HepG2 (cell line): Measurements from ENCODE around the gene KLHL36. TPM values are rescaled to one million over a fixed set of nuclear protein-coding genes. Genes with fewer than 3 reads are reported as not detected.

Experiments used
- ATAC-seq: fragments of 200-7000 bp; cut with Tn5 transposase; 3 replicates; pipeline ENCODE4 v1.9.1; 2020; ENCODE audit warnings: mild to moderate bottlenecking, moderate library complexity
- Bru-seq: library from RNA; stranded (reverse); fragments of 400-500 nt; gene quantifications from one replicate; lab custom pipeline; 2021; lab: Mats Ljungman, UMichigan
- BruChase-seq, 2 experiments: library from RNA; stranded (reverse); fragments of 400-500 nt; gene quantifications; one replicate each; lab custom pipeline; 2021; lab: Mats Ljungman, UMichigan
- BruUV-seq: library from RNA; stranded (reverse); fragments of 400-500 nt; replicated peaks from 2 replicates; lab custom pipeline; 2021; lab: Mats Ljungman, UMichigan
- CTCF ChIA-PET: fragments of 300-600 bp; formaldehyde crosslinking; extraction: SDS; loops from one replicate; lab custom pipeline; 2021; ENCODE audit warnings: low total read pairs, inconsistent platforms, low intra/inter-chr PET ratio; lab: Yijun Ruan, JAX
- POLR2A ChIA-PET: fragments of 350-600 bp; sonication (Branson Sonifier 250); formaldehyde crosslinking; loops from one replicate; lab custom pipeline; 2020; ENCODE audit warnings: antibody characterized with exemption, inconsistent platforms; lab: Yijun Ruan, JAX
- DNase-seq: peaks from one replicate; pipeline ENCODE4 v3.0.0-alpha.2; 2015; ENCODE audit warnings: low spot score
- FAIRE-seq: peaks from 3 replicates; lab custom pipeline; 2011; peaks lifted over from hg19 to GRCh38; lab: Jason Lieb, UNC
- H2AFZ ChIP-seq: one replicate; pipeline ENCODE4 v1.6.1; 2011; ENCODE audit warnings: low read length, inconsistent platforms
- H3K27ac ChIP-seq: fragments of 300-600 bp; 3 replicates; pipeline ENCODE4 v1.8.0; 2011; ENCODE audit warnings: mixed run types, mild to moderate bottlenecking, mixed read lengths, low read length, inconsistent platforms; ENCODE audit not compliant: insufficient read depth; ENCODE audit errors: extremely low read length
- H3K27me3 ChIP-seq, 2 experiments: fragments of 200-600 bp in 1 of 2; 2 replicates in 1 of 2; 3 replicates in 1 of 2; pipeline versions ENCODE4 v1.6.0 to v1.8.0; 2011; ENCODE audit warnings: low read length in 2 of 2, mild to moderate bottlenecking in 2 of 2, moderate library complexity in 2 of 2, inconsistent platforms in 1 of 2; ENCODE audit not compliant: insufficient read depth in 2 of 2, control insufficient read depth in 1 of 2
- H3K36me3 ChIP-seq, 2 experiments: fragments of 200-600 bp in 1 of 2; replicated peaks in 1 of 2; 2 replicates in 1 of 2; 3 replicates in 1 of 2; pipeline versions ENCODE4 v1.5.1 to v1.8.0; 2011; ENCODE audit warnings: low read length in 2 of 2, inconsistent platforms in 1 of 2; ENCODE audit not compliant: insufficient read depth in 2 of 2, control insufficient read depth in 1 of 2
- H3K4me1 ChIP-seq: 2 replicates; pipeline ENCODE4 v1.5.1; 2012; ENCODE audit warnings: low read length, inconsistent platforms; ENCODE audit not compliant: insufficient read depth
- H3K4me2 ChIP-seq: 2 replicates; pipeline ENCODE4 v1.6.0; 2011; ENCODE audit warnings: low read depth, low read length, inconsistent platforms
- H3K4me3 ChIP-seq, 3 experiments: fragments of 200-600 bp in 1 of 3; sonication (generic), shearing (Covaris generic) in 1 of 3; replicated peaks in 1 of 3; 2 replicates each; pipeline ENCODE4 v1.5.1; 2011 to 2016; ENCODE audit warnings: low read length in 3 of 3, inconsistent platforms in 2 of 3, low read depth in 2 of 3, mild to moderate bottlenecking in 2 of 3, control low read depth in 1 of 3, mixed read lengths in 1 of 3; ENCODE audit not compliant: insufficient read depth in 1 of 3
- H3K79me2 ChIP-seq: one replicate; pipeline ENCODE4 v1.6.1; 2011; ENCODE audit warnings: low read length, inconsistent platforms; ENCODE audit not compliant: insufficient read depth
- H3K9ac ChIP-seq: 2 replicates; pipeline ENCODE4 v1.6.0; 2011; ENCODE audit warnings: mild to moderate bottlenecking, low read depth, low read length, inconsistent platforms; ENCODE audit not compliant: insufficient read depth
- H3K9me3 ChIP-seq: 2 replicates; pipeline ENCODE4 v1.5.1; 2012; ENCODE audit warnings: mild to moderate bottlenecking, low read length
- H4K20me1 ChIP-seq: 2 replicates; pipeline ENCODE4 v1.6.0; 2011; ENCODE audit warnings: inconsistent platforms, mild to moderate bottlenecking, low read length, moderate library complexity; ENCODE audit not compliant: insufficient read depth
- E2F1 ChIP-seq: sonication (generic); formaldehyde crosslinking; IDR thresholded peaks from 2 replicates; pipeline ENCODE4 v1.5.0; 2020; ENCODE audit warnings: missing genetic modification reagents
- ERF ChIP-seq: IDR thresholded peaks from 2 replicates; pipeline ENCODE4 v1.6.1; 2018; ENCODE audit warnings: missing biosample characterization, missing genetic modification reagents
- FIP1L1 ChIP-seq: fragments of 200-400 bp; formaldehyde crosslinking; IDR thresholded peaks from 2 replicates; pipeline ENCODE4 v1.6.1; 2018; ENCODE audit warnings: low read depth, mild to moderate bottlenecking, low read length, moderate library complexity, borderline replicate concordance; ENCODE audit not compliant: insufficient read depth
- FOXK2 ChIP-seq: fragments of 450-650 bp; IDR thresholded peaks from 2 replicates; pipeline ENCODE4 v1.6.1; 2016
- GZF1 ChIP-seq: sonication (generic); formaldehyde crosslinking; IDR thresholded peaks from 2 replicates; pipeline ENCODE4 v1.5.1; 2020; ENCODE audit warnings: mild to moderate bottlenecking, missing genetic modification reagents
- HOXA3 ChIP-seq: sonication (generic); formaldehyde crosslinking; IDR thresholded peaks from 2 replicates; pipeline ENCODE4 v1.5.0; 2020; ENCODE audit warnings: missing genetic modification reagents
- HOXA9 ChIP-seq: sonication (generic); formaldehyde crosslinking; IDR thresholded peaks from 2 replicates; pipeline ENCODE4 v1.8.1; 2022; ENCODE audit warnings: missing genetic modification reagents, mild to moderate bottlenecking, moderate library complexity, borderline replicate concordance
- KLF6 ChIP-seq: IDR thresholded peaks from 2 replicates; pipeline ENCODE4 v1.8.0; 2016; ENCODE audit warnings: missing biosample characterization, missing genetic modification reagents
- MAFG ChIP-seq: sonication (generic); formaldehyde crosslinking; IDR thresholded peaks from 2 replicates; pipeline ENCODE4 v1.5.1; 2020; ENCODE audit warnings: mild to moderate bottlenecking, missing genetic modification reagents
- MEIS2 ChIP-seq: sonication (generic); formaldehyde crosslinking; IDR thresholded peaks from 2 replicates; pipeline ENCODE4 v1.9.0; 2021; ENCODE audit warnings: mild to moderate bottlenecking, missing genetic modification reagents
- MYNN ChIP-seq: sonication (generic); formaldehyde crosslinking; IDR thresholded peaks from 2 replicates; pipeline ENCODE4 v1.4.0; 2020; ENCODE audit warnings: mild to moderate bottlenecking, low read depth, missing genetic modification reagents
- NFKBIZ ChIP-seq: IDR thresholded peaks from 2 replicates; pipeline ENCODE4 v1.6.1; 2018; ENCODE audit warnings: missing genetic modification reagents, missing compliant biosample characterization
- SRSF9 ChIP-seq: fragments of 200-400 bp; formaldehyde crosslinking; IDR thresholded peaks from 2 replicates; pipeline ENCODE4 v1.6.1; 2018; ENCODE audit warnings: borderline replicate concordance, mild to moderate bottlenecking, low read depth, low read length; ENCODE audit not compliant: insufficient read depth, poor library complexity, severe bottlenecking
- ZNF253 ChIP-seq: sonication (generic); formaldehyde crosslinking; IDR thresholded peaks from 2 replicates; pipeline ENCODE4 v1.8.0; 2022; ENCODE audit warnings: mild to moderate bottlenecking, missing genetic modification reagents, borderline replicate concordance
- ZNF282 ChIP-seq: fragments of 450-650 bp; IDR thresholded peaks from 2 replicates; pipeline ENCODE4 v1.6.1; 2018; ENCODE audit not compliant: partially characterized antibody
- ZNF484 ChIP-seq: sonication (generic); formaldehyde crosslinking; IDR thresholded peaks from 2 replicates; pipeline ENCODE4 v1.5.1; 2020; ENCODE audit warnings: mild to moderate bottlenecking, low read depth, missing genetic modification reagents, borderline replicate concordance
- ZNF546 ChIP-seq: sonication (generic); formaldehyde crosslinking; conservative IDR thresholded peaks from 2 replicates; pipeline ENCODE4 v1.8.1; 2023; ENCODE audit warnings: mild to moderate bottlenecking, missing genetic modification reagents
- ZNF776 ChIP-seq: sonication (generic); formaldehyde crosslinking; IDR thresholded peaks from 2 replicates; pipeline ENCODE4 v1.4.0; 2020; ENCODE audit warnings: mild to moderate bottlenecking, missing genetic modification reagents
- WGBS: methylation state at CpG from one replicate; pipeline ENCODE4 v1.1.6; 2017; ENCODE audit warnings: low lambda C conversion rate; 5-methylcytosine and 5-hydroxymethylcytosine counted together
- in situ Hi-C: cut with HindIII; loops from 2 replicates; pipeline ENCODE4 v1.10.0; 2017; ENCODE audit warnings: low pct_unique_long_range_greater_than_20kb; ENCODE audit not compliant: extremely low pct_ligation_motif_present
- intact Hi-C: fragments of 100-400 bp; cut with micrococcal nuclease; formaldehyde crosslinking; loops from one replicate; pipeline ENCODE4 v1.10.0; 2022; ENCODE audit not compliant: unreplicated experiment
- long read RNA-seq, 2 experiments: library from RNA in 1 of 2; library from polyadenylated mRNA in 1 of 2; stranded (forward) in 1 of 2; unstranded in 1 of 2; transcript quantifications; one replicate each; pipeline ENCODE4 v2.0.0, GENCODE V29; 2019 to 2022
- polyA minus RNA-seq, 3 experiments: library from RNA; depleted of rRNA, polyadenylated mRNA; stranded (reverse); fragments of >200 nt; gene quantifications; 2 replicates each; pipeline ENCODE4 v1.2.3, GENCODE V29; 2011; ENCODE audit warnings: low replicate concordance in 1 of 3
- polyA plus RNA-seq, 8 experiments: library from polyadenylated mRNA; depleted of rRNA in 3 of 8; stranded (reverse) in 7 of 8; unstranded in 1 of 8; fragments of >200 nt; fragmentation: Illumina TruSeq in 4 of 8; extraction: Trizol in 4 of 8; gene quantifications; 2 replicates each; pipeline versions ENCODE4 v1.2.1 to v1.2.3, GENCODE V29; 2011 to 2016; ENCODE audit warnings: low read depth in 4 of 8, missing spikeins in 1 of 8, mixed read lengths in 1 of 8; ENCODE audit not compliant: insufficient read depth in 1 of 8
- total RNA-seq, 5 experiments: library from RNA; depleted of rRNA; stranded (reverse); fragments of >200 nt; fragmentation: Illumina TruSeq; extraction: Trizol; gene quantifications; 2 replicates each; pipeline ENCODE4 v1.2.3, GENCODE V29; 2016; ENCODE audit warnings: low read depth in 1 of 5

Gene KLHL36
- total RNA-seq (2016; rRNA removed; fragmentation: Illumina TruSeq; extraction: Trizol), result 23.6 and 24.3 TPM in 2 replicates
- total RNA-seq (2016; cell fraction: cytosol; rRNA removed; fragmentation: Illumina TruSeq; extraction: Trizol; ENCODE audit: low read depth), result 5.2 and 5.7 TPM in 2 replicates
- total RNA-seq (2016; cell fraction: insoluble cytoplasmic fraction; rRNA removed; fragmentation: Illumina TruSeq; extraction: Trizol), result 19.7 and 25.5 TPM in 2 replicates
- total RNA-seq (2016; cell fraction: membrane; rRNA removed; fragmentation: Illumina TruSeq; extraction: Trizol), result 13.6 and 13.8 TPM in 2 replicates
- total RNA-seq (2016; cell fraction: nucleus; rRNA removed; fragmentation: Illumina TruSeq; extraction: Trizol), result 19.3 and 23.7 TPM in 2 replicates
- 26.0 and 34.9 TPM in 2 replicates for polyA plus RNA-seq (2011; rRNA removed)
- polyA plus RNA-seq (2011; cell fraction: cytosol; rRNA removed), result 19.5 and 24.5 TPM in 2 replicates
- 101 and 113 TPM in 2 replicates for polyA plus RNA-seq (2011; cell fraction: nucleus; rRNA removed)
- 13.5 and 16.7 TPM in 2 replicates for polyA plus RNA-seq (2012)
- polyA plus RNA-seq (2016; cell fraction: cytosol; fragmentation: Illumina TruSeq; extraction: Trizol; ENCODE audit: low read depth), result 3.3 and 4.5 TPM in 2 replicates
- 12.0 and 13.5 TPM in 2 replicates for polyA plus RNA-seq (2016; cell fraction: insoluble cytoplasmic fraction; fragmentation: Illumina TruSeq; extraction: Trizol; ENCODE audit: low read depth)
- polyA plus RNA-seq (2016; cell fraction: membrane; fragmentation: Illumina TruSeq; extraction: Trizol; ENCODE audit: low read depth), result 5.3 and 6.0 TPM in 2 replicates
- 30.5 and 31.5 TPM in 2 replicates for polyA plus RNA-seq (2016; cell fraction: nucleus; fragmentation: Illumina TruSeq; extraction: Trizol; ENCODE audit: insufficient read depth, low read depth)
- polyA minus RNA-seq (2011; rRNA and poly(A)+ RNA removed; ENCODE audit: low replicate concordance), result 18.8 and 92.4 TPM in 2 replicates
- polyA minus RNA-seq (2011; cell fraction: cytosol; rRNA and poly(A)+ RNA removed), result 32.9 and 39.6 TPM in 2 replicates
- polyA minus RNA-seq (2011; cell fraction: nucleus; rRNA and poly(A)+ RNA removed), result 40.4 and 48.1 TPM in 2 replicates
- percentile 65 among the genes with signal in this experiment for Bru-seq, nascent RNA
- BruChase-seq, experiment 1, labeled RNA remaining after a 6-hour chase, result percentile 77 among the genes with signal in this experiment
- BruChase-seq, experiment 2, labeled RNA remaining after a 2-hour chase, result percentile 70 among the genes with signal in this experiment
- long read RNA-seq, experiment 1, transcript KLHL36-204 (5 exons, 2,173 nt), result major isoform, 9 of 17 reads
- long read RNA-seq, experiment 1, partial matches to known transcripts, result 4 of 17 reads
- long read RNA-seq, experiment 1, other reads (novel, unspliced or antisense), result 4 of 17 reads
- long read RNA-seq, experiment 2, transcript KLHL36-204 (5 exons, 2,173 nt), result major isoform, 5 of 29 reads
- long read RNA-seq, experiment 2, partial matches to known transcripts, result 2 of 29 reads
- long read RNA-seq, experiment 2, other reads (novel, unspliced or antisense), result 22 of 29 reads

GRCh38 chr16:84647828-84648594 is at the start of gene KLHL36:
TSS of gene KLHL36 (plus strand) at chr16:84648511. CDS start at chr16:84650868, 2,357 bp downstream.
- CTCF ChIA-PET, result interaction anchor here (0.9 kb wide), 1 partner anchor 78 kb away, joined by 3 read pairs; no protein-coding TSS in a partner anchor
- Histone ChIP-seq H3K9ac (peak within 1 kb of the TSS; percentile 77), H3K79me2 (no peaks in the 10 kb centered on the region), H3K27me3 (peaks cover 0 to 26% of the 10 kb centered on the region in 2 experiments; a peak in 2 of 5 replicates), H2AFZ (peak within 1 kb of the TSS; percentile 6), H3K4me1 (peaks cover 47% of the 10 kb centered on the region), H3K36me3 (peaks cover 2 to 15% of the 10 kb centered on the region in 2 experiments; a peak in 2 of 5 replicates), H3K4me3 (peak within 1 kb of the TSS; percentile 77 to 87 (median 79)), H3K9me3 (no peaks in the 10 kb centered on the region), H3K4me2 (peak within 1 kb of the TSS; percentile 99), H4K20me1 (peaks cover 5% of the 10 kb centered on the region; the same call in 1 of the 2 replicates), H3K27ac (no peak within 1 kb of the TSS)
- POLR2A ChIA-PET, result interaction anchor here (0.9 to 1.6 kb wide), 2 partner anchors 11 to 44 kb away, joined by 3 to 4 read pairs; no protein-coding TSS in a partner anchor
- no TSS peak for BruUV-seq
- in situ Hi-C loops, result no loop called here
- intact Hi-C loops, result no loop called here
- no peak for DNase-seq
- peak; percentile 69 for ATAC-seq
- WGBS, result 56% methylated on average over 14 of the region's 77 CpGs
- FAIRE-seq, result no peak
- TF ChIP-seq ZNF282, result no peak
- peak; percentile 87 for TF ChIP-seq MEIS2 (CRISPR knock-in tag)
- TF ChIP-seq GZF1, result no peak
- TF ChIP-seq KLF6, result no peak
- TF ChIP-seq NFKBIZ (CRISPR knock-in tag), result 0 out of 2 replicates have a peak, but pooled peaks have one; percentile 67
- no peak for TF ChIP-seq ZNF484
- no peak for TF ChIP-seq SRSF9
- peak; percentile 59; the same call in 1 of the 2 replicates for TF ChIP-seq MYNN (CRISPR knock-in tag)
- TF ChIP-seq MAFG (CRISPR knock-in tag), result peak; percentile 47; the same call in 1 of the 2 replicates
- peak; percentile 78; the same call in 1 of the 2 replicates for TF ChIP-seq ZNF546
- TF ChIP-seq ZNF776, result peak; percentile 92; the same call in 1 of the 2 replicates
- TF ChIP-seq FOXK2, result no peak
- TF ChIP-seq E2F1 (CRISPR knock-in tag), result no peak
- peak; percentile 65 for TF ChIP-seq HOXA3
- TF ChIP-seq ZNF253 (CRISPR knock-in tag), result peak; percentile 91
- no peak for TF ChIP-seq HOXA9 (CRISPR knock-in tag)
- no peak for TF ChIP-seq FIP1L1
- 0 out of 2 replicates have a peak, but pooled peaks have one; percentile 9 for TF ChIP-seq ERF (CRISPR knock-in tag)
